Islet of Langerhans (tissue), 1 donor: ENCODE results near the gene ITGB2.

Source experiments
- FAIRE-seq: peaks from one replicate; lab custom pipeline; 2011; peaks lifted over from hg19 to GRCh38; lab: Jason Lieb, UNC

ITGB2 gene

DNA sequence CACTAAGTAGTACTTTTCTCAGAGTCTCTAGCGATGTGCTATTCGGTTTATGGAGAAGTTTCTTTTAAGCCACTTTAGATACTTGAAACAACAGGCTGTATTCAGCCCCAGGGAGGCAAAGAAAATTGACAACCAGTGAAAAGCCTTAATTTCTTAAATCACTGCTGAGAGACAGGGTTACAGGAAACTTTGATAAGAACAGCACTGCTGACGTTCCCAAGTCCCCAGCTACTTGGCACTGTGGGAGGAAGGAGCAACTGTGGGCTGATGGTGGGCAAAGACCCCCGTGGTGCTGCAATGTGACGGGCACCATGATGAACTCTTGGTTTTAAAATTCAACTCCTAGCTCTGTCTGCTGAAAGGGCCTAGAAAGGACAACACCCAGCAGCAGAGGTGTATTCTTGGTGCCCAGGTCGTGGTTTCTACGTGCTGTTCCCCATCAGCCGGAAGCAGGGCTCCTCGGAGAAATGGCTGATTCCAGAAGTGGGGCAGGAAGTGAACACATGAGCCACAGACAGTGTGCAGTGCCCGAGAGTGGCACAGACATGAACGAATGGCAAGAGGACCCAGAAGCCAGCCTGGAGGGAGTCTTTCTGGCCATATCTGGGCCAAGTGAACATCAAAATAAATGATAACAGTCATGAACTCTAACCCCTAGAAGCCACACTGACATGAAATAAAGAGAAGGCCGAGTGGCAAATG, 52.5 kb downstream of the ITGB2 start:
- no peak for FAIRE-seq

DNA sequence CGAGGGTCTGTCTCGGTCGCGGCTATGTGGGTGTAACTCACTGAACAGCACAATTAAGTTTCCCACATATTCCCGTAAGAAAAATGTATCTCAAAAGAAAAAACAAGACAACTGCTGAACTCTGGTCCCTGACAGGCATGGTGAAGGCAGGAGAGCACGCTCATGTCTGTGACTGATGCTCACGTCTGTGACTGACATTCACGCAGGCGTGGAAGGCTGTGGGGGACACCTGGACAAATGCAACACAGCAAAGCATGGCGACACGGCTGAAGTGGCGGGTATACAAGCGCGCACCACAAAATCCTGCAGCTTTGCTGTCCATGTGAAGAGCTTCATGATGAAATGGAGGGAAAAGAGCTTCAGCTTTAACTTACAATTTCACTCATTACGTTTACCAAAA, 53.2 kb downstream of the ITGB2 start:
- no peak for FAIRE-seq

DNA sequence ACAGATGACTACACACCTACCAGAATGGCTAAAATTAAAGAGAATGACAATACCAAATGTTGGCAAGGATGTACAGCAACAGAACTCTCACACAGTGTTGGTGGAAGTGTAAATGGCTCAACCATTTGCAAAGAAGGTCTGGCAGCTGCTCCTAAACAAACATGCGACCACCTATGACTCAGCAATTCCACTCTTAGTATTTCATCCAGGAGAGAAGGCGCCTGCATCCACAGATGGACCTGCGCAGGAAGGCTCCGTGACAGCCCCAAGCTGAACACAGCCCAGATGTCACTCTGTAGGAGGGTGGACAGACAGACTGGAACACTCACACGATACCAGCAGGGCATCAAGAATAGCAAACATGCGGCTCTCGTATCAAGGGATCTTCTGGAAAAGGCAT, 53.9 kb downstream of the ITGB2 start:
- FAIRE-seq, result no peak

DNA sequence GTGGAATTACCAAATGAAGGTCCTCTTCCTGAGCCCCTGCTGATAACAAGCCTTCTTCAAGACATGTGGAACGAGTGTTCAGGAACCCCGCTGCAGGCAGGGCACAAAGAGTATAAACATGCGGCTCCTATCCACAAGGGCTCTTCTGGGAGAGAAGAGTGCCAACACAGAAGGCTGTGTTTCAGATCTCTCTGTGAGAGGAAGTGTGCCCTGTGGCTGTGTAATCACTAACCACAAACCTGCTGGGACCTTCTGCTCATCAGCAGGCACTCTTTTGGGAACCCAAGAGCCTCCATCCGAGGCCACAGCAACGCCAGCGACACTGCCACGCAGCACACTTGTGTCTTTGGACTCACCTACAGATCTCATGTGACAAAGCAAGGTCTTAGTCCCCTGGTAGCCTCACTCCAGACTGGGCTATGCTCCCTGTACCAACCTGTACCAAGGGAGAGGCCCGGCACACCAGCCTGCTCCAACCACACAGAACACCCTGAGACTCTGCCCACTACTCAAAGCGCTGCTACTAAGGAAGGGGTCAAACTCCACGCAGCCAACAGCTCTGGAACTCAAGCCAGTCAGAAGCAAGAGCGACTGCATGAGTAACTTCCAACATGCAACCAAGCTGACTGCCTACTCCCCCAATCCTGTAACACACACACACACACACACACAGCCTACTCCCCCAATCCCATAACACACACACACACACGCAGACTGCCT, 55.0 kb downstream of the ITGB2 start:
- no peak for FAIRE-seq

DNA sequence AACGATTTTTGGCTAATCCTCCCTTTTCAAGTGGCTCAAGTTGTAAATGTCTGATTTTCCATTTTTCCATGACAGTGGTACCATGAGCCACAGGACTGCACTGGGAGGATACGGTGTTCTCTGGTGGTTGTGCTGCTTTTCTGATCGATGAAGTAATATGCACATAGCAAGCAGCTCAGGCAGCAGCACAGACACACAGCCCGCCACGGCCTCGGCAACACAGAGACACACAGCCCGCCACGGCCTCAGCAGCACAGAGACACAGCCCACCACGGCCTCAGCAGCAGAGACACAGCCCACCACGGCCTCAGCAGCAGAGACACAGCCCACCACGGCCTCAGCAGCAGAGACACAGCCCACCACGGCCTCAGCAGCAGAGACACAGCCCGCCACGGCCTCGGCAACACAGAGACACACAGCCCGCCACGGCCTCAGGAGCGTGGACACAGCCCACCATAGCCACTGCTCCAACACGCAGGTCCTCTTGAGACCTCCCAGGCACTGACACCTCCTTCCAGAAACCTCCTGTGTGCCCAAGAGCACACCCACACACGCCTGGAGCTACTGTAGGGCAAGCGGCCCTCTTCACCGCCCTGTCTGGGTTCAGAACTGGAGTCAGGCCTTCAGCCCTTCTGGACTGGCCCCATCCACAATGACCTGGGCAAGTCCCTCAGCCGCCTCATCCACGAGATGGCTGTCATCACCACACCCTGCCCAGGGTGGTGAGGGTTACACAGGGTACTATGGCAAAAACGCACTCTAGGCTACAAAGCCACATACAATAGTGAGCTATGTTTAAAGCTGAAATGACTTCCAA, 57.6 kb downstream of the ITGB2 start:
- no peak for FAIRE-seq

DNA sequence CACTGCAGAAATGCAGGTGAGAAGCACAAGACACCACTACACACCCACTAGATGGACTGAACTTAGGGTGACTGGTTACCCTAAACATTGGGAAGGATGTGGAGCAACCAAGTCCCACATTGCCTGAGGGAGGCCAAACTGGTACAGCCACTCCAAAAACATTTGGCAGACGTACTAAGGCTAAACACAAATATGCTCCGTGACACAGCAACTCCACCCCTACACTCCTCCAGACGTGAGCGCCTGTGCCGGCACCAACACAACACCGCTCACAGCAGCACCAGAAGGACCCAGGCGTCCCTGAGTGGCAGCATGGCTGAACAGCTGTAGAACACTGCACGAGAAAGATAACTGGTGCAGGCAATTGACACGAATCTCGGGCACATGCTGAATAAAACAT, 61.9 kb downstream of the ITGB2 start:
- FAIRE-seq, result no peak

DNA sequence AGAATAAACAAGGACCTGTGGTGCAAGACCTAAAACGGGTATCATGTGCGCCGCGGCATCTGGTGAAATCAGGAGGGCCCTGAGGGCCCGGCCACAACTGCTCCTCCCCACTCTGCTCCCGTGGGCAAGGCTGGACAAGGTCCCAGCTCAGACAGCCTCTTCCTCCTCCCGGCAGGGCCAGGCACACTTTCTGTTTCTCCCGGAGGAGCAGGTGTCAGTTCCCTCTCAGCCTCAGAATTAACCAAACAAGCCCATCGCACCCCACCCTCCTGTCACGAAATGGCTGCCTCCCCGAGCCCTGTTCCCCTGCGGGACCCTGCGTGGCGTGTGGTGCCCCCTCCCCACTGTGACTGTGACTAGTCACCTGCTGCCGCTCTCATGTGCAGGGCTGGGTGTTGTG, 62.4 kb downstream of the ITGB2 start:
- FAIRE-seq, result no peak

DNA sequence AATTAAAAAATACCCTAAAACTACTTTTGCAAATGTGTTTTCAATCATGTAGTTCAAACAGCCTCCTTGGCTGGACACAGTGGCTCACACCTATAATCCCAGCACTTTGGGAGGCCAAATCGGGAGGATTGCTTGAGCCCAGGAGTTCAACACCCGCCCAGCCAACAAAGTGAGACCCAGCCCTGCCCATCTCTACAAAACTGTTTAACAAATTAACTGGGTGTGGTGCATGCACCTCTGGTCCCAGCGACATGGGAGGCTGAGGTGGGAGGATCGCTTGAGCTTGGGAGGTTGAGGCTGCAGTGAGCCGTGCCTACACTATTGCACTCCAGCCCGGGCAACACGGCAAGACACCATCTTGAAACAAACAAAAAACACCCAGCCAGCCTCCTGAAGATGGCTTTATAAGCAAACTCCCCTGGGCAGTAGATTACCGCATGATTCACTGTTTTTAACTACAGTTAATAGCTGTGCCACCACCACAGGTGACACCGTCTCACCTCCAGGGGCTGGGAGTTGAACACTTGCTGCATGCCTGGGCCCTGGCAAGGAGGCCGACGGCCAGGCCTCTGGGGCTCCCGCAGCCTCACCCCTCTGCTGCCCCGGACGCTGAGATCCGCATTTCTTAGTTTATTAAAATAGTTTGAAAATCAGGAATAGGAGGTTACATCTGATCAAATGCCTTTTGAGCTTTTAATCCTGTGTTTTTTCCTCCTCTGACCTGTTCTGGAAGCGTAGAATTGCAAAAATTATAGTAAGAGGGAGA, 63.4 kb downstream of the ITGB2 start:
- FAIRE-seq, result no peak

DNA sequence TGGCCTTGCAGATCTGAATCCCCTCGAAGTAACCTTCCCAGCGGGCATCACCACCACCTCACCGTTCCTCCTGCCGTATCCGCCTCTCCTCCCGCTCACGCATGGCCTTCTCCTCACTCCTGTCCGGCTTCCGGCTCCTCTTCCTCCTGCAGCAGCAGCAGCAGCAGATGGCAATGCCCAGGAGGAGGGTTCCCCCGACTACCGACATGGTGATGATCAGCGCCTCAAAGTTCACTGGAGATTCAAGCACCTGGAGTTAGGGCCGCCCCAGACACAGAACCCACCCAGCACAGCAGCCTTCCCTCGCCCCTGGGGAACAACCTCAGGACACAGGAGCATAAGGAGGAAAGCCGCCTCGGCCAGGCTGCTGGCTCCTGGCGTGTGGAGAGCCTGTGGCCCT, 64.6 kb downstream of the ITGB2 start:
- FAIRE-seq, result no peak

DNA sequence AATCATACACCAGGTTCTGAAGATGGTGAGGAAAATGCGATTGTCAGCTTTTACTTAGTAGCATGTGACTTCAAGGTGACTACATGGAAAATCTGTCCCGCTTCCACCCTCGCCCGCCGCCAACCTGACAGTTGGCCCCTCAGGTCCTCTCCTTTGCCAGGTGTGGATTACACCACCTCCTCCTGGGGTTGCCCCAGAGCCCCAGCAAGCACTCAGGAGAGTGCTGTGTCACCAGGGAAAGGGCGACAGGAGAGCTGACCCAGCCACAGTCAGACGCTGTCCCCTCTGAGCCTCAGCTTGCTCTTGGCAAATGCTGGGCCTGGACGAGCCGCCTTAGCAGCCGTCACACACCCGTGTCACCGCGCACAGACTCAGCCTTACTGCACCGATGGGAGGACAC, 65.1 kb downstream of the ITGB2 start:
- no peak for FAIRE-seq

DNA sequence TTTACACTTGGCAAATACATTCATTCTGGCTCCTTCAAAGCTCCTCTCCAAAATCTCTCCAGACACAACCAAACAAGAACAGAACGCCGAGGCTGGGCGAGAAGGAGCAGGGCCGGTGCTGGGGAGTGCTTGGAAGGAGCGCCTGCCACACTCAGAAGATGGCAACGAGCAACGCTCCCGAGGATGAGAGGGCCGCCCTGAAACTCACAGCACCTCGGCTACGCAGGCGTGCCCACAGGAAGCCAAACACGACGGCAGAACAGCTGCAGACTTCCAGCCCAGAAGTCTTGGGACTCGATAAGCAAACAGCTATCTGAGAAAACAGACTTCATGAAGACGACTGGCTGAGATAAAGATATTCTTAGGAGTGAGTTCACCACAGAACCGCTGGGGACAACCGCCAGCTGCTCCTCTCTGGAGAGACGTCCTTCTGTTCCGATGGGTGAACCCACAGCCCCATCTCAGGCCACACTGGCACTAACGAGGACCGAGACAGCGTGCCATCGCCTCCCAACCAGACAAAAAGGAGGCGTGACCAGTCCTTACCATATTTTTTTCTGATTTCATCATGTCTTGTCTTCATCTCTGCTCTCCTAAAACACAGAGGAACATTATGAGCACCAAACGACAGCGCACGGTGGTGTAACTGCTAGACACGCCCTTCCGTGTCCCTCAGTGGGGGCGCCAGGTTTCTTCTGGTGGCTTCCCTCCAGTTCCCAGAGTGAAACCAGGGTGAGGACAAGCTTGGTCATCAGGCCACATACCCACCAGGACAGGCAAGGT, 65.8 kb downstream of the ITGB2 start:
- no peak for FAIRE-seq

DNA sequence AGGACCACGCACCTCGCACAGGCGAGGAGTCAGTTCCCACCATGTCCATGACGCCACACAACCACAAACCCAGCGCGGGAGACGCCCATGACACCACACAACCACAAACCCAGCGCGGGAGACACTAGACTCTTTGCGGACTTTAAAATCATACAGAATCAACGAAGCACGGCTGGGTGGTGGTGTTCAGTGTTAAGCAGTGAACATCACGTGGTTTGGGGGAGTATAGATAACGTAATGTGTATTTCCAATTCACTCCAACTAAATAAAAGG, 66.4 kb downstream of the ITGB2 start:
- no peak for FAIRE-seq

DNA sequence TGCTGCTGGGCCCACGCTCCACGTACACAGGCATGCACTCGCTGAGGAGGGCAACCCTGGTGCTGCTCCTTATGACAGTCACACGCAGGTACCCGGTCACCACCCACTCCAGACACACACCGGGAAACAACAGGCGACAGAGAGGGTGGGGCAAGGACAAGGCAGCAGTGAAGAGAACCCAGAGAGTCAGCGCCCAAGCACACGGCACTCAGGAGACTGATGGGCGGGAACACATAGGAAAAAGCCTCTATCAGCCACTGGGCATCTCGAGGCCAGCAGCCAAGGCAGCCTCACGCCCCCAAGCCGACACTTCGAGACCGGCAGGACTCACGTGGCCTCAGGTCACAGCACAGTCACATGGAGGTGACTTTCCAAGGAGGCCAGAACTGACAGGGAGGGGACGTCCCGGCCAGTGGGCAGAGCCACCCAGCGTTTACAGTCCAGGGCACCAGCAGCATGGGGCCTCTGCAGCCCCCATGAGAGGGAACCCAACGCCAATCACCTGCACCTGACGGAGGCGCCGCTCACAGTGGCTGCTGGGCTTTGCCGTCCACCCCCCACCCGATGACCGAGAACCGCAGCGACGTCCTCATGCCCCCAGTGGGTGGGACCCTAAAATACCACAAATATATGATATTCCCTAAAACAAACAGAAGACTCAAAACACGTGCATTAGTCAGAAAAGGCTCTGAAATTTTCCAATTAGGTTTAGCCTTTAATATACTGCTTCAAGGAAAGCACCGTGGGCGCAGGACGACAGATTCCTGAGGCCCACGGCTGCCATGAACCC, 66.9 kb downstream of the ITGB2 start:
- FAIRE-seq, result no peak

DNA sequence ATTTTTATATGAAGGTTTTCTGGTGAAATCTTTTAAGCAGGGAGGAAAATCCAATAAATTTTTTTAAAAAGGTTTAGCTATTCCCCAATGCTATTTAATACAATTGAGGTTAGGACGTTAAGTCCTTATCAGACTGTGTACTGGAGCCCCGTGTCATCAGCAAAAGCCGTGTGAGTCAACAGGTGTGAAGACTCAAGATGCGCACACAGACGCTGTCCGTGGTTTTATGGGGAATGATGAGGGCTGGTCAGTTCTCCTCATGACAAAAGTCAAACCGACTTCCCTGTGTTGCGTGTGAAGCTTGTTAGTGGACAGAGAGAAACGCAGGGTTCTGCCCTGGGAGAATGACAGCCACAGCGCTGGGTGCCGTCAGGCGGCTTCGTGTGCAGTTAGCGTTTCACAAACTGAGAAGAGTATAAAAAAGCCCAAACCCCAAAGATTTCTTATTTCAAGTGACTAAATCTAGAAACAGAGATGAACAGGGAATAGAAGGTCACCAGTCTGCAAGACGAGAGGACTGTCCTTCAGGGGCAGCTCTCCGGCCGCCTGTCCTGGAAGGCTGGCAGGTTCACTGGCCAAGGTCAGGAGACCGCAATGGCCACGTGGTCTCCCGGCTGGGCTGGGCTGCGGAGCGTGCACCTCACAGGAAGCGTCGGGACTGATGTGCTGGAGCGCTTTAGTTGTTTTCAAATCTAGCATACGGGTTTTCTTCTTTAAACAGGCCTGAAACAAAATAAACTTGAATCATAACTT, 69.6 kb downstream of the ITGB2 start:
- no peak for FAIRE-seq

DNA sequence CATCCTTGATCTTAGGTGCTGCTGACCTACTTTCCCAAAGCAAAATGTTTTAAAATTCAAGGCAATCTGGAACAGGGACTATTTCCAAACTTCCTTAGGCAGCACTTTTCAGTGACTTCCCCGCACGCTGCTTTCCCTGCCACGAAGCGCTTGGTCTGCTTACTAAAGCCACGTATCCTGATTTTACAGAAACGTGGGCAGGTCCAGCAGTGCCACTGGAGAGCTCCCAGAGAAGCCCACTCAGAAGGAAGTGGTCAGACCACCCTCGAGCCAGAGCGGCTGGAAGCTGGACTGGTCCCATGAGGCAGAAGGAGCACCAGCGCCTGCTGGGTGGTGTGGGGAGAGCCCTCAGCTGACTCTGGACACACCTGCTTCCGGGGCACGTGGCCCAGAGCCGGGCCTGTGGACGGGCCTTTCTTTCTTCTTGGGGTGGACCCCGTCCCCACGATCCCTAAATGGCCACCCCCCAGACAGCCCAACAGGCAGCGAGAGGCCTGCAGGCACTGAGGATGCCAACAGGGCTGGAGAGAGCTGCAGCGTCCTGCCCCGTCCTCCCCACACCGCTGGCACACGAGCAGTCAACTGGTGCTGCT, 70.4 kb downstream of the ITGB2 start:
- FAIRE-seq, result no peak

DNA sequence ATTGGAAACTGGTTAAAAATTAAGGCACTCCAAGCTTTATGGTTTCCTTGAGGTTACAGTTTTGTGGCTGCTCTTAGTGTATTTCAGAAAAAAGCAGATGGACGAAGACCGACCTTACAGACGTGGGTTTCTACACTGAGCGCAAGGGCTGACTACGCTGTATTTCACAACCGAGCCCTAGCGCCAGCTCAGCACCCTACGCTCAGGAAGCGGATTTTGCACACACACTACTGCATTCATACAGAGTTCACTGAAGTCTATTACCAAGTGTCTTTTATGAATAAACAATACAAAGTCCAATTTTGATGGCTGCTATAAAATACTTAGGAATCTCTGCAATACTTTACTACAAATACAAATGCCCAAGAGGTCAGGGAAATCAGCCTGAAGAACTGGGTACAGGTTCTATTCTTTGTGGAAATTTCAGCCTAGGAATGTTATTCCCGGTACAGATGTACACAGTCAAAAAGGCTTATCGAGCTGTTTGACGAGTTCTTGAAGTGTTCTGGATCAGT, 71.0 kb downstream of the ITGB2 start:
- no peak for FAIRE-seq

DNA sequence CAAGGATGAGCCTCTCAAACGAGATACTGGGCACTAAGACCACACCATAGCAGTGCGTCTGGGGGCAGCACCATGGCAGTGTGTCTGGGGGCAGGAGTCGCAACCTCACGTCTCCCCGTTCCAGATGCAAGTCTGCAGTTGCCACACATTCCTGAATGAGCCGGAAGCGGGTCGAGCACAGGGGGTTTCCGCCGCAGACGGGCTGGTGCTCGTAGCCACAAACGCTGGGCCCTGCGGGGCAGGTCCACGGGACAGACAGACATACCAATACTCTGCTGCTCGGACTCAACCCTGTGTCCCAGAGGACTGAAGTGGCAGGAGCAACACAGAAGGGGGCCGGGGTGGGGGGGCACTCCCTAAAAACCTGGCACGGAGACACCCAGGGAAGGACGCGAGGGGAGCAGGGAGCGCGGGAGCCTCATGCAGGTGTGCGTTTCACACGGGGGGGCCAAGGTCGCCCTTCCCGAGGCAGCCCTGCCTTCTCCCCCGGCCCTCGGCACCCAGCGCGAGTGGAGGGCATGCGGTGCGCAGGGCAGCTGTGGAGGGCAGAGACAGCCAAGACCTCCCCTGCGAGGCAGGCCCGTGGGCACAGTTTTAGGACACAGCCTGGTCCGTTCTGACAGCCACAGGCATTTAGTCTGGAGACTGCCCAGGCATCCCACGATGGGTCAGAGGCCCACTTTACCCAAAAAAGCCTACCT, 71.7 kb downstream of the ITGB2 start:
- no peak for FAIRE-seq

DNA sequence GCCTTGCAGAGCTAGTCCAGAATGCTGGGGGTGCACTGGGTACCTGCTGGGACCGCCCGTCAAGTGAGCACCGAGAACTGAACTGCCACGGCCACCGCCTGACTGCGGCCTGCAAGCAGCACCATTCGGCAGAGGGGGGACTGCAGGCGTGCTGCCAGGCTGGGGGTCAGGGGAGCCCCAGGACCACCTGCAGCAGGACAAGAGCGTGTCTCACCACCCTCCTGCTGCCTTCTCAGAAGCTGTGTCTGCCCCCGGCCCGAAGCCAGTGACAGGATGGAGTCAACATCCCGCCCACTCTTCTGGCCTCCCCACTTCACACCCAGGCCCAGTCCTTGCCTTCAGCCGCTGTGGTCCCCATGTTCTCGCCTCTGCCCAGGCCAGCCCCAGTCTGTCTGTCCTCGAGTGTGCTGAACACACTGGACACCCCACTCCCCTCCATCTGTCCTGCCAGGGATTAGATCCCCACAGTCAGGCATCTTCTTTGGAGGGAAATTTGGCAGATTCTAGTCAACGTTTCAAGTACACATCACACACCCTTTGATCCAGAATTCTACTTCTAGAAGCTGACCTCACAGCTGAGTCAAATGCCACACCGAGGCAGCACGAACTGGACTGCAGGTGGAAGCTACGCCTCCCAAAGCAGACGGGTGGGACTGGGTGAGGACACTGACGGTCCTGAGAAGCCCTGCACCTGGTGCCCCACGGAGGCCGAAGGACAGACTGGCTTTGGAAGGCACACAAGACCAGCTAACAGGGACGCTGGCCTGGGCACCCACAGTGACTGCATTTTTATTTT, 73.2 kb downstream of the ITGB2 start:
- no peak for FAIRE-seq
